Measurements from ENCODE around the gene YWHAB.

The YWHAB gene

GRCh38 chr20:44955270-44955669 is 69.8 kb downstream of the YWHAB start:
- DNase-seq (ENCODE audit: low read depth), result no peak

- DNase-seq (ENCODE audit: low read depth), result no peak
Measured at GRCh38 chr20:44956410-44956809, 70.9 kb downstream of the YWHAB start.
